GM12892 (cell line): ENCODE results near the gene AP1B1.

Experiments used
- POLR2A ChIP-seq: IDR thresholded peaks from 2 replicates; pipeline ENCODE4 v1.6.1; 2011; ENCODE audit warnings: low read depth, low read length, control low read depth
- POLR2AphosphoS5 ChIP-seq: IDR thresholded peaks from 2 replicates; pipeline ENCODE4 v1.6.1; 2011; ENCODE audit warnings: low read depth, low read length, control low read depth

DNA sequence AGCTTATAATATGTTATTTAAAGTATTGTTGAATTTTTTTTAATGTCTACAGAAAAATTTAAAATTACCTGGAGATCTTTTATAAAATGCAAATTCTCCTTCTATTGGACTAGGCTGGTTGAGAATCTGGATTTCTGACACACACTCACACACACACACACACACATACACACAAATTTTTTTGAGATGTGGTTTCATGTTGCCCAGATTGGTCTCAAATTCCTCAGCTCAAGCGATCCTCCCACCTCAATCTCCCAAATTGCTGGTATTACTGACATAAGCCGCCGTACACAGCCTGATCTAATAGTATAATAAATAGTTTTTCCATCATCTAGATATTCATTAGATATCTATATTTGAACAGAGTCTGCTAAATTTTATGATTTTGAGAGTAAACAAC lies 45.5 kb upstream of the AP1B1 start:
- TF ChIP-seq POLR2AphosphoS5 (no peak), POLR2A (no peak)
